ENCODE measurements around the gene VWA1. TPM values are rescaled to one million over a fixed set of nuclear protein-coding genes. Genes with fewer than 3 reads are reported as not detected.
"Not testable (repeated sequence)": the region's sequence is repeated elsewhere in the genome, so short reads cannot be mapped to it uniquely, and the experiment has no call there.

VWA1 gene
- polyA plus RNA-seq, 1 donor: 36.0 TPM

DNA sequence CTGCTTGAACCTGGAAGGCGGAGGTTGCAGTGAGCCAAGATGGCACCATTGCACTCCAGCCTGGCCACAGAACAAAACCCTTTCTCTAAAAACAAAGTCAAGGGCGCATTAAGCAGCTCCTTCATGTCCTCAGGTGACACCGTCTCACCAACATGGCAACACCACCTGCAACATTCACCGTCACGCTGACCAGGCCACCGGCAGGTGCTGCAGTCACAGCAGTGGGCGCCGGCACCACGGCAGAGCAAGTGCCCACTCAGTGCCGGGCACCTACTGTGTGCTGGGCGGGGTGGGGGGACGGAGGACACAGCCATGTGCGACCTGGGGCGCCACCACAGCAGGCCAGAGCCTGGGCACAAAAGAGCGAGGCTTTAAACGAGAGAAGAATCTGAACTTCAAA is 48.2 kb downstream of the VWA1 start:
- DNase-seq: no peak

DNA sequence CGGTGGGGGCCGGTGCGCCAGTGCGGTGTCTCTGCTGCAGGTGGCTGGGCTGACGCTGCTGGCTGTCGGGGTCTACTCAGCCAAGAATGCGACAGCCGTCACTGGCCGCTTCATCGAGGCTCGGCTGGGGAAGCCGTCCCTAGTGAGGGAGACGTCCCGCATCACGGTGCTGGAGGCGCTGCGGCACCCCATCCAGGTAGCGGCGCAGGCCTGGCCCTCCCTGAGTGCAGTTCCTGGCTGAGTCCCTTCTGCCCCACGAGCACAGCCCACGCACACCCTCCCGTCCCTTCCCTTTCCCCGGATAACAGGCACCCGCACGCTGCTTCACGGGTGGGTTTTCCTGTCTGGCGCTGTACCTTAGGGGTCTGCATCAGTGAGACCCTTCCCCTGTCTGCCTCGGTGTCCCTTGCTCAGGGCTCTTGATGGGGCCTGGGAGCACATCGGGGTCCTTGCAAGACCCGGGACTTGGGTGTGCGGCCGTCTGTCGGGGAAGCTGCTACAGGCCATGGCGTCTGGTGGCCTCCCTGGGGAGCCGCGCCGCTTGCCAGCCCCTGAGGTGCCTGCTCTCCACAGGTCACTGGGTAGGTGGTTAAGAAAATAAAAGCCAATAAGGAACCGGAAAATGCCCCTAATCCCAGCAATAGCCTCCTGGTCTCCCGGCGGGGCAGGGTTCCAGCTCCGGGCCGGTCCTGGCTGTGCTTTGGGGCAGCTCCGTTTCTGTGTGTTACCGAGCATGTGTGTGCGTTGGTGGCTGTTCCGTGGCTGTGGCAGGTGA is 49.7 kb downstream of the VWA1 start:
- not testable (repeated sequence) for DNase-seq

DNA sequence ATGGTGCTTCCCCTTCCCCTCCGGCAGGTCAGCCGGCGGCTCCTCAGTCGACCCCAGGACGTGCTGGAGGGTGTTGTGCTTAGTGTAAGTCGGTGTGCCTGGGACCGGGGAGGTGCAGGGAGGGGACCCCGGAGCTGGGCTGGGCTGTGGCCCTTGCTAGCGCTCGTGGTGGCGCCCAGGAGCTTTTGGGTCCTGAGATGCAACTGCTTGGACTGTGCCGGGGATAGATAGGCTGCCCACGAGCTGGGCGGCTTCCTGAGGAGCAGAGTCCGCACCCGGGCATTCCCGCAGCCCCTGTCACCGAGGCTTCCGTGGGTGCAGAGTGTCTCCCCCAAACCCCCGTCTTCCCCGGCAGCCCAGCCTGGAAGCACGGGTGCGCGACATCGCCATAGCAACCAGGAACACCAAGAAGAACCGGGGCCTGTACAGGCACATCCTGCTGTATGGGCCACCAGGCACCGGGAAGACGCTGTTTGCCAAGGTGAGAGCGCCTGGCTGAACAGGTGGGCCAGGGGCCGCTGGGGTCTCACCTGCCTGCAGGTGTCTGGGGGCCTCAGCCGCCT is 50.3 kb downstream of the VWA1 start:
- DNase-seq: not testable (repeated sequence)

DNA sequence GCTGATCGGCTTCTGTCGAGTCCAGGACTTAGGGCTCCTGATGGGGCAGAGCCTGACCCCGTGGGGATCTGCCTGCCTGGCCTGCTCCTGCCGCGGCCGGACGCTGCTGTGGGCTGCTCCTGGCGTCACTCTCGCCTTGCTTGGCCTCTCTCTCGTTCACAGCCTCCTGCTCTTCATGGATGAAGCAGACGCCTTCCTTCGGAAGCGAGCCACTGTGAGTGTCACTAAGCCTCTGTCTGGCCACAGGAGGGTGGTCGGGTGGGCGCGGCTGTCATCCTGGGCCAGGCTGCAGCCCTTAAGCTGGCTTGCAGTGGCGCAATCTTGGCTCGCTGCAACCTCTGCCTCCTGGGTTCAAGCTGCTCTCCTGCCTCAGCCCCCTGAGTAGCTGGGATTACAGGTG is 52.2 kb downstream of the VWA1 start:
- no peak for DNase-seq

DNA sequence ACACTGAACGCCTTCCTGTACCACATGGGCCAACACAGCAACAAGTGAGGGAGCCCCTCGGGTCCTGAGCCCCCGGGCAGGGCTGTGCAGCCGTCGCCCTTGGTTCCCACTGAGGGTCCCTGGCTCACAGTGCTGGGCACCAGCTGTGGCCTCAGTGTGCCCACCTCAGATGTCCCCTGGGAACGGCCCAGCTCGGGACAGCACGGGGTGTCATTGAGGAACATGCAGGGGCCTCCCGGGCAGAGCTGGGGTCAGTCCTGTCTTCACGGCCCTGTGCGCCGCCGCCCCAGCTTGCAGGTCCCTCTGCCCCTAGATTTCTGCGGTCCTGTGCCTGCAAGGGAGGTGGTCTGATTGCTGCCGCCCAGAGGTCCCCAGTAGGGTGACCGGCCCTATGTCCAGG is 53.7 kb downstream of the VWA1 start:
- DNase-seq: no peak

DNA sequence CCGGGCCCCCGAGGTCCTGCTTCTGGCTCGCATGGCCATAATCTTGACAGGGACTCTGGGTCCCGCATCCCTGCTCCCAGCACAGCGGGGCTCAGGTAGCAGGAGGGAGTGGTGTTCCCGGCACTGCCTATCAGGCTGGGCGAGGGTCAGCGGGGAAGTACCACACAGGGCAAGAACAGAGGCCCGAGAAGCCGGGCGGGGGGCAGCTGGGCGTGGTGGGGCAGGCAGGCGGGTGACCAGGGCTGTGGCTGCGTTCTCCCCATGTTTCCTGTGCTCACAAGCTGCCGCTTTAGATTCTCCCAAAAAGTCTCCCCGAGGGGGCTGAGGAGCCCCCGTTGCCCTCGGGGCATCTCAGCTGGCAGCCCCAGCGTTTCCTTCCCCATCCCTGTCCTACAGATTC is 54.4 kb downstream of the VWA1 start:
- no peak for DNase-seq

DNA sequence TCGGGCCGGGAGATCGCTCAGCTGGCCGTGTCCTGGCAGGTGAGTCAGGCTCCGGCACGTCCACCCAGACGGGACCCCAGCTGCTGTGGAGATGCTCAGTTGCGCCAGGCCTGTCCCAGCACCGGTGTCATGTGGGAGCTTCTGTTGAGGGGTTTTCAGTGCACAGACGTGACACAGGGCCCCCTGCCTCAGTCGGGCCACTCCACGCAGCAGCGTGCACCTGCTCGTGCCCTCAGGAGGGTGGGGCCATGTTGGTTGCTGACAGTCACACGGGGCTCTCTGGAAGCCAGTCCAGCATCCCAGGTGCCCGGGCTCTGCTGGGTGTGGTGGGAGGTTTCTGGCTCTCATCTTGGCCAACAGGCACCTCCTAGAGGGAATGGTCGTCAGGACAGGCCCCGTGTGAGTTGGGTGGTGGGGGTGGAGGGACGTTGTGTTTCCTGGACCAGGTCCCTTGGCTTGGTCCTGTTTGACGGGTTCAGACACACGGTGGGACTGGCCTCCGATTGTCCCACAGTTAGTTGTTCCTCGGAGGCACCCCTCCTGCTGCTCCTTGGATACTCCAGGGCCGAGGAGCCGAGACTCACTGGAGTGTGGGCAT is 55.2 kb downstream of the VWA1 start:
- no peak for DNase-seq

DNA sequence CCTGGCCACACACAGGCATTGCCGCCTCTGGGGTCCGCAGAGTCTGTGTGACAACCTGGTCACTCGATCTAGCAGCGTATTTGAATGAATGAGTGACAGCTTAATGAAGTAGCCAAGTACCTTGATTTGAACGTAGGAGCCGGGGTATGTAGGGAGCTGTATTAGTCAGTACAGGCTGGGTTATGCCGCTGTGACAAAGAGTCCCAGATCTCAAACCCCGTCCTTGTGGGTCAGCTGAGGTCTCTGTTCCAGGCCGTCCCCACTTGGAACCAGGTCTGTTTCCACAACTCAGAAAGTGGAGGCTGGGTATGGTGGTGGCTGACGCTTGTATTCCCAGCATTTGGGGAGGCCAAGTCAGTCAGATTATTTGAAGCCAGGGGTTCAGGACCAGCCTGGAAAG is 56.1 kb downstream of the VWA1 start:
- DNase-seq: no peak

Other genes starting within 250 kb of the VWA1 start
- 0.38 TPM for gene TNFRSF18, start 229.1 kb upstream of the VWA1 start, polyA plus RNA-seq (ENCODE audit: insufficient read length)
- 1.0 TPM for gene TNFRSF4, start 221.5 kb upstream of the VWA1 start, polyA plus RNA-seq (ENCODE audit: insufficient read length)
- gene SDF4, start 203.7 kb upstream of the VWA1 start, polyA plus RNA-seq (ENCODE audit: insufficient read length): 109 TPM
- gene B3GALT6, start 203.5 kb upstream of the VWA1 start, polyA plus RNA-seq (ENCODE audit: insufficient read length): 19.0 TPM
- 8.2 TPM for gene C1QTNF12, start 189.0 kb upstream of the VWA1 start, polyA plus RNA-seq (ENCODE audit: insufficient read length)
- 55.7 TPM for gene UBE2J2, start 161.8 kb upstream of the VWA1 start, polyA plus RNA-seq (ENCODE audit: insufficient read length)
- gene SCNN1D, start 155.3 kb upstream of the VWA1 start, polyA plus RNA-seq (ENCODE audit: insufficient read length): 4.9 TPM
- 25.2 TPM for gene ACAP3, start 127.8 kb upstream of the VWA1 start, polyA plus RNA-seq (ENCODE audit: insufficient read length)
- 6.9 TPM for gene PUSL1, start 127.1 kb upstream of the VWA1 start, polyA plus RNA-seq (ENCODE audit: insufficient read length)
- 119 TPM for gene INTS11, start 111.0 kb upstream of the VWA1 start, polyA plus RNA-seq (ENCODE audit: insufficient read length)
- 10.8 TPM for gene CPTP, start 110.9 kb upstream of the VWA1 start, polyA plus RNA-seq (ENCODE audit: insufficient read length)
- 0.37 TPM for gene TAS1R3, start 104.4 kb upstream of the VWA1 start, polyA plus RNA-seq (ENCODE audit: insufficient read length)
- 22.0 TPM for gene DVL1, start 86.3 kb upstream of the VWA1 start, polyA plus RNA-seq (ENCODE audit: insufficient read length)
- 147 TPM for gene MXRA8, start 77.1 kb upstream of the VWA1 start, polyA plus RNA-seq (ENCODE audit: insufficient read length)
- 50.6 TPM for gene AURKAIP1, start 60.5 kb upstream of the VWA1 start, polyA plus RNA-seq (ENCODE audit: insufficient read length)
- 353 TPM for gene CCNL2, start 36.4 kb upstream of the VWA1 start, polyA plus RNA-seq (ENCODE audit: insufficient read length)
- 111 TPM for gene MRPL20, start 28.4 kb upstream of the VWA1 start, polyA plus RNA-seq (ENCODE audit: insufficient read length)
- 8.5 TPM for gene ANKRD65, start 14.4 kb upstream of the VWA1 start, polyA plus RNA-seq (ENCODE audit: insufficient read length)
- 1.7 TPM for gene ATAD3C, start 14.0 kb downstream of the VWA1 start, polyA plus RNA-seq (ENCODE audit: insufficient read length)
- 19.5 TPM for gene ATAD3B, start 36.1 kb downstream of the VWA1 start, polyA plus RNA-seq (ENCODE audit: insufficient read length)
- gene ATAD3A, start 76.5 kb downstream of the VWA1 start, polyA plus RNA-seq (ENCODE audit: insufficient read length): 21.5 TPM
- gene TMEM240, start 104.9 kb downstream of the VWA1 start, polyA plus RNA-seq (ENCODE audit: insufficient read length): 3.7 TPM
- gene SSU72, start 139.2 kb downstream of the VWA1 start, polyA plus RNA-seq (ENCODE audit: insufficient read length): 82.2 TPM
- 2.4 TPM for gene FNDC10, start 164.4 kb downstream of the VWA1 start, polyA plus RNA-seq (ENCODE audit: insufficient read length)
- 34.7 TPM for gene MIB2, start 179.8 kb downstream of the VWA1 start, polyA plus RNA-seq (ENCODE audit: insufficient read length)
- 14.9 TPM for gene MMP23B, start 196.5 kb downstream of the VWA1 start, polyA plus RNA-seq (ENCODE audit: insufficient read length)
- gene CDK11B, start 223.3 kb downstream of the VWA1 start, polyA plus RNA-seq (ENCODE audit: insufficient read length): 44.5 TPM